Measurements from ENCODE around the gene ARHGAP25. TPM values are rescaled to one million over a fixed set of nuclear protein-coding genes. Genes with fewer than 3 reads are reported as not detected.

The ARHGAP25 gene
- total and polyA plus RNA-seq, 2 donors (not counting 3 experiments of a cell fraction or from before 2014, with no cell fraction given): 0.50 to 2.0 TPM

- dilution Hi-C loops (cut with MboI; ENCODE audit: extremely low pct_ligation_motif_present, low sequenced_read_pairs): no loop called here
- Histone ChIP-seq H3K4me3 (replicated peaks in 1 of 3; ENCODE audit: insufficient read depth in 1 of 3, low read depth in 1 of 3, low read length in 3 of 3) (no peak overlapping the region), H3K9me3 (replicated peaks; ENCODE audit: control insufficient read depth, insufficient read depth, low read length) (no peaks in the 10 kb centered on the region), H3K4me1 (ENCODE audit: control insufficient read depth, extremely low read depth, insufficient read depth, low read length) (peaks cover 7% of the 10 kb centered on the region), H4K20me1 (replicated peaks; ENCODE audit: control insufficient read depth, extremely low read depth, insufficient read depth, low read length) (no peaks in the 10 kb centered on the region), H2AFZ (ENCODE audit: low read depth, low read length) (peak overlapping the region; percentile 0), H3K79me2 (ENCODE audit: control insufficient read depth, insufficient read depth, low read length) (no peaks in the 10 kb centered on the region), H3K4me2 (ENCODE audit: insufficient read depth, low read length) (no peak overlapping the region), H3K9ac (replicated peaks; ENCODE audit: extremely low read depth, insufficient read depth, low read length) (no peak overlapping the region), H3K27me3 (ENCODE audit: control insufficient read depth in 2 of 2, insufficient read depth in 2 of 2, low read length in 2 of 2) (peaks cover 0 to 5% of the 10 kb centered on the region in 2 experiments), H3K9me1 (replicated peaks; ENCODE audit: control insufficient read depth, extremely low read depth, insufficient read depth, low read length) (no peaks in the 10 kb centered on the region), H3K27ac (ENCODE audit: insufficient read depth, low read depth, low read length) (no peak overlapping the region), H3K36me3 (ENCODE audit: control insufficient read depth in 2 of 2, extremely low read depth in 1 of 2, insufficient read depth in 2 of 2, low read length in 2 of 2) (no peaks in the 10 kb centered on the region)
- FAIRE-seq (no peak), DNase-seq (ENCODE audit: low read depth, low spot score) (no peak)
- intact Hi-C loops (cut with micrococcal nuclease): no loop called here
- ChIA-PET CTCF (interaction anchor here (0.8 to 2.5 kb wide), 8 partner anchors 8 to 303 kb away, joined by 3 to 10 read pairs (median 4); no protein-coding TSS in a partner anchor), POLR2A (no interaction called here)
- no TSS peak for BruUV-seq (replicated peaks)
- TF ChIP-seq EZH2 (IDR thresholded peaks at IDR 0.05; ENCODE audit: borderline replicate concordance, low read depth, low read length, severe bottlenecking) (no peak), POLR2AphosphoS5 (IDR thresholded peaks at IDR 0.05; ENCODE audit: insufficient read depth, low read depth, low read length) (no peak), GATA2 (IDR thresholded peaks at IDR 0.05; ENCODE audit: insufficient read depth, insufficient read length, low read depth, low read length) (no peak), FOS (IDR thresholded peaks at IDR 0.05; ENCODE audit: borderline replicate concordance, insufficient read depth, low read length) (no peak)
Observed at GRCh38 chr2:68765739-68766375, 31.2 kb downstream of the ARHGAP25 start.

GRCh38 chr2:68766376-68766845, 31.8 kb downstream of the ARHGAP25 start:
- Histone ChIP-seq H3K9ac (replicated peaks; ENCODE audit: extremely low read depth, insufficient read depth, low read length) (no peak overlapping the region), H3K79me2 (ENCODE audit: control insufficient read depth, insufficient read depth, low read length) (no peaks in the 10 kb centered on the region), H3K9me3 (replicated peaks; ENCODE audit: control insufficient read depth, insufficient read depth, low read length) (no peaks in the 10 kb centered on the region), H3K36me3 (ENCODE audit: control insufficient read depth in 2 of 2, extremely low read depth in 1 of 2, insufficient read depth in 2 of 2, low read length in 2 of 2) (no peaks in the 10 kb centered on the region), H2AFZ (ENCODE audit: low read depth, low read length) (peak overlapping the region; percentile 0), H3K9me1 (replicated peaks; ENCODE audit: control insufficient read depth, extremely low read depth, insufficient read depth, low read length) (no peaks in the 10 kb centered on the region), H4K20me1 (replicated peaks; ENCODE audit: control insufficient read depth, extremely low read depth, insufficient read depth, low read length) (no peaks in the 10 kb centered on the region), H3K27me3 (ENCODE audit: control insufficient read depth in 2 of 2, insufficient read depth in 2 of 2, low read length in 2 of 2) (peaks cover 0 to 5% of the 10 kb centered on the region in 2 experiments), H3K4me3 (replicated peaks in 1 of 3; ENCODE audit: insufficient read depth in 1 of 3, low read depth in 1 of 3, low read length in 3 of 3) (no peak overlapping the region), H3K4me2 (ENCODE audit: insufficient read depth, low read length) (no peak overlapping the region), H3K4me1 (ENCODE audit: control insufficient read depth, extremely low read depth, insufficient read depth, low read length) (peaks cover 10% of the 10 kb centered on the region), H3K27ac (ENCODE audit: insufficient read depth, low read depth, low read length) (no peak overlapping the region)
- intact Hi-C loops (cut with micrococcal nuclease) (no loop called here), dilution Hi-C loops (cut with MboI; ENCODE audit: extremely low pct_ligation_motif_present, low sequenced_read_pairs) (no loop called here)
- ChIA-PET POLR2A (no interaction called here), CTCF (interaction anchor here (0.8 to 2.5 kb wide), 8 partner anchors 8 to 303 kb away, joined by 3 to 10 read pairs (median 4); no protein-coding TSS in a partner anchor)
- no TSS peak for BruUV-seq (replicated peaks)
- FAIRE-seq: peak; percentile 72
- peak; percentile 41 for DNase-seq (ENCODE audit: low read depth, low spot score)
- no peak for TF ChIP-seq CTCF (IDR thresholded peaks at IDR 0.05; ENCODE audit: extremely low read depth in 1 of 2, insufficient read depth in 1 of 2, low read depth in 1 of 2, low read length in 2 of 2)

Data from endothelial cell of umbilical vein (primary cell).